ENCODE results near the gene G0S2. TPM values are rescaled to one million over a fixed set of nuclear protein-coding genes. Genes with fewer than 3 reads are reported as not detected.

Gene G0S2
- total and polyA plus RNA-seq, 9 donors = 41.5 to 392 (median 77.6) TPM

- intact Hi-C loops (cut with DNase I) = loop anchor here in 2 of 4 donors (5.0 to 10.0 kb wide), 2 partner anchors 48 to 54 kb away; partner anchors contain the start of gene CAMK1G (in 1 of the 2)
- 76 to 79% (median 78%) methylated on average over 17 of the region's 17 CpGs for whole genome bisulfite sequencing, 3 donors
- peaks cover 6% of the 10 kb centered on the region for H3K4me1 ChIP-seq (ENCODE audit: insufficient read depth)
- DNase-seq = no peak
- no peak overlapping the region for H3K4me3 ChIP-seq
- H3K36me3 ChIP-seq = no peaks in the 10 kb centered on the region
- TF ChIP-seq CTCF (IDR thresholded peaks at IDR 0.05) (no peak), POLR2A (IDR thresholded peaks at IDR 0.05) (no peak), EP300 (IDR thresholded peaks at IDR 0.05) (no peak)
- H3K27me3 ChIP-seq = no peaks in the 10 kb centered on the region
- no peaks in the 10 kb centered on the region for H3K9me3 ChIP-seq
- H3K27ac ChIP-seq = no peak overlapping the region
Measured at GRCh38 chr1:209630383-209631225, 44.6 kb upstream of the G0S2 start.

- intact Hi-C loops (cut with DNase I) = loop anchor here in 2 of 4 donors (5.0 to 10.0 kb wide), 2 partner anchors 51 kb away; partner anchors contain the start of gene CAMK1G (in 1 of the 2)
- 92 to 96% (median 94%) methylated on average over 6 of the region's 6 CpGs for WGBS, 3 donors
Measured at GRCh38 chr1:209633335-209633997, 41.7 kb upstream of the G0S2 start.

GRCh38 chr1:209634005-209634737, 41.0 kb upstream of the G0S2 start:
- no peak overlapping the region for H3K27ac ChIP-seq
- DNase-seq = no peak
- no peak for TF ChIP-seq CTCF (IDR thresholded peaks at IDR 0.05)
- no peak for TF ChIP-seq POLR2A (IDR thresholded peaks at IDR 0.05)
- TF ChIP-seq EP300 (IDR thresholded peaks at IDR 0.05) = no peak
- intact Hi-C loops (cut with DNase I) = loop anchor here in 2 of 4 donors (5.0 to 10.0 kb wide), 2 partner anchors 51 to 52 kb away; partner anchors contain the start of gene CAMK1G (in 1 of the 2)
- WGBS, 3 donors = 86 to 90% (median 88%) methylated on average over 20 of the region's 20 CpGs
- H3K36me3 ChIP-seq = no peaks in the 10 kb centered on the region
- no peaks in the 10 kb centered on the region for H3K4me1 ChIP-seq (ENCODE audit: insufficient read depth)
- no peak overlapping the region for H3K4me3 ChIP-seq
- H3K27me3 ChIP-seq = no peaks in the 10 kb centered on the region
- no peaks in the 10 kb centered on the region for H3K9me3 ChIP-seq

More at GRCh38 chr1:209633335-209633997, 41.7 kb upstream of the G0S2 start:
- Histone ChIP-seq H3K9me3 (no peaks in the 10 kb centered on the region), H3K4me3 (no peak overlapping the region), H3K4me1 (ENCODE audit: insufficient read depth) (no peaks in the 10 kb centered on the region), H3K27me3 (no peaks in the 10 kb centered on the region), H3K36me3 (no peaks in the 10 kb centered on the region), H3K27ac (no peak overlapping the region)
- no peak for DNase-seq
- no peak for TF ChIP-seq CTCF (IDR thresholded peaks at IDR 0.05)

GRCh38 chr1:209635850-209636249, 39.4 kb upstream of the G0S2 start:
- no peak for TF ChIP-seq CTCF (IDR thresholded peaks at IDR 0.05)
- no peak for TF ChIP-seq EP300 (IDR thresholded peaks at IDR 0.05)
- TF ChIP-seq POLR2A (IDR thresholded peaks at IDR 0.05) = no peak
- intact Hi-C loops (cut with DNase I) = loop anchor here in 1 of 4 donors (10.0 kb wide), 1 partner anchor 49 kb away; no protein-coding TSS in a partner anchor
- 88 to 92% (median 89%) methylated on average over 5 of the region's 5 CpGs for WGBS, 3 donors
- no peak for DNase-seq
- H3K27me3 ChIP-seq = no peaks in the 10 kb centered on the region
- no peaks in the 10 kb centered on the region for H3K36me3 ChIP-seq
- H3K27ac ChIP-seq = no peak overlapping the region
- H3K4me3 ChIP-seq = no peak overlapping the region
- H3K9me3 ChIP-seq = no peaks in the 10 kb centered on the region
- no peaks in the 10 kb centered on the region for H3K4me1 ChIP-seq (ENCODE audit: insufficient read depth)

All from ovary (tissue), 9 donors.